ENCODE measurements around the gene SSB.

SSB gene

GRCh38 chr2:169775354-169775753 is 23.3 kb upstream of the SSB start:
- no peak for DNase-seq
- H3K27ac ChIP-seq, result peak overlapping the region; percentile 11
- H3K36me3 ChIP-seq (replicated peaks), result no peaks in the 10 kb centered on the region
- no peak for TF ChIP-seq CTCF (IDR thresholded peaks at IDR 0.05; ENCODE audit: low read depth, low read length, missing control alignments)
- in situ Hi-C loops (cut with HindIII; ENCODE audit: low pct_ligation_motif_present, low sequenced_read_pairs), result no loop called here
- H3K4me3 ChIP-seq (ENCODE audit: low read depth, low read length), result no peak overlapping the region
- no peaks in the 10 kb centered on the region for H3K27me3 ChIP-seq (replicated peaks)

GRCh38 chr2:169775765-169776164 is 22.9 kb upstream of the SSB start:
- Histone ChIP-seq H3K4me3 (ENCODE audit: low read depth, low read length) (no peak overlapping the region), H3K27ac (peak overlapping the region; percentile 11), H3K36me3 (replicated peaks) (no peaks in the 10 kb centered on the region), H3K27me3 (replicated peaks) (no peaks in the 10 kb centered on the region)
- TF ChIP-seq CTCF (IDR thresholded peaks at IDR 0.05; ENCODE audit: low read depth, low read length, missing control alignments), result no peak
- in situ Hi-C loops (cut with HindIII; ENCODE audit: low pct_ligation_motif_present, low sequenced_read_pairs), result no loop called here
- DNase-seq, result peak; percentile 46

GRCh38 chr2:169776252-169776761 is 22.4 kb upstream of the SSB start:
- no peak for TF ChIP-seq CTCF (IDR thresholded peaks at IDR 0.05; ENCODE audit: low read depth, low read length, missing control alignments)
- peak; percentile 9 for DNase-seq

GRCh38 chr2:169778446-169778845 is 20.2 kb upstream of the SSB start:
- no peaks in the 10 kb centered on the region for H3K27me3 ChIP-seq (replicated peaks)
- in situ Hi-C loops (cut with HindIII; ENCODE audit: low pct_ligation_motif_present, low sequenced_read_pairs), result no loop called here
- no peak overlapping the region for H3K27ac ChIP-seq
- H3K4me3 ChIP-seq (ENCODE audit: low read depth, low read length), result no peak overlapping the region
- DNase-seq, result no peak
- H3K36me3 ChIP-seq (replicated peaks), result no peaks in the 10 kb centered on the region
- no peak for TF ChIP-seq CTCF (IDR thresholded peaks at IDR 0.05; ENCODE audit: low read depth, low read length, missing control alignments)

More at GRCh38 chr2:169776252-169776761, 22.4 kb upstream of the SSB start:
- Histone ChIP-seq H3K4me3 (ENCODE audit: low read depth, low read length) (no peak overlapping the region), H3K36me3 (replicated peaks) (no peaks in the 10 kb centered on the region), H3K27ac (peak overlapping the region; percentile 11), H3K27me3 (replicated peaks) (no peaks in the 10 kb centered on the region)
- in situ Hi-C loops (cut with HindIII; ENCODE audit: low pct_ligation_motif_present, low sequenced_read_pairs), result no loop called here

- Histone ChIP-seq H3K27me3 (replicated peaks) (no peaks in the 10 kb centered on the region), H3K4me3 (ENCODE audit: low read depth, low read length) (no peak overlapping the region)
These were observed 17.2 kb upstream of the SSB start for GRCh38 chr2:169781249-169782013.

More at GRCh38 chr2:169781249-169782013, 17.2 kb upstream of the SSB start:
- in situ Hi-C loops (cut with HindIII; ENCODE audit: low pct_ligation_motif_present, low sequenced_read_pairs), result no loop called here
- no peak for DNase-seq
- no peak for TF ChIP-seq CTCF (IDR thresholded peaks at IDR 0.05; ENCODE audit: low read depth, low read length, missing control alignments)
- Histone ChIP-seq H3K27ac (no peak overlapping the region), H3K36me3 (replicated peaks) (no peaks in the 10 kb centered on the region)

Measured in brain microvascular endothelial cell (primary cell).